Psoas muscle (tissue), 8 donors: ENCODE results near the gene DDX17. TPM values are rescaled to one million over a fixed set of nuclear protein-coding genes. Genes with fewer than 3 reads are reported as not detected.

Experiments used
- ATAC-seq, 4 donors: fragments of 200-7000 bp; cut with Tn5 transposase; one replicate each; pipeline ENCODE4 v1.9.1; 2020; ENCODE audit warnings: moderate library complexity in 3 of 4, mild to moderate bottlenecking in 2 of 4
- DNase-seq, 2 donors: peaks; one replicate each; pipeline ENCODE4 v3.0.0-alpha.2; 2020
- H3K27ac ChIP-seq: fragments of 200-600 bp; one replicate; pipeline ENCODE4 v1.8.0; 2022
- H3K27me3 ChIP-seq, 3 donors: fragments of 200-600 bp in 1 of 3; one replicate each; pipeline versions ENCODE4 v1.6.1 to v1.8.0; 2013 to 2022; ENCODE audit warnings: low read length in 2 of 3, mild to moderate bottlenecking in 2 of 3, moderate library complexity in 1 of 3; ENCODE audit not compliant: insufficient read depth in 3 of 3
- H3K36me3 ChIP-seq, 2 donors: fragments of 200-600 bp in 1 of 2; one replicate each; pipeline versions ENCODE4 v1.6.1 to v1.8.0; 2013 to 2022; ENCODE audit warnings: low read depth in 1 of 2, mild to moderate bottlenecking in 1 of 2, moderate library complexity in 1 of 2; ENCODE audit not compliant: insufficient read depth in 1 of 2
- H3K4me1 ChIP-seq: fragments of 200-600 bp; one replicate; pipeline ENCODE4 v1.8.0; 2022
- H3K4me3 ChIP-seq: fragments of 200-600 bp; one replicate; pipeline ENCODE4 v1.8.0; 2022; ENCODE audit warnings: mild to moderate bottlenecking
- H3K9me3 ChIP-seq: fragments of 200-600 bp; one replicate; pipeline ENCODE4 v1.8.0; 2022
- WGBS, 3 donors: extraction: QIAGEN DNeasy Blood & Tissue Kit; methylation state at CpG; one replicate each; pipeline versions ENCODE4 v1.1.6 to v1.1.7; 2013; 5-methylcytosine and 5-hydroxymethylcytosine counted together
- intact Hi-C, 2 donors: fragments of 100-400 bp; cut with DNase I; formaldehyde crosslinking; loops; one replicate each; pipeline versions ENCODE4 v1.11.0 to v1.14.2; 2022
- polyA plus RNA-seq, 3 donors: library from polyadenylated mRNA; stranded (reverse); fragments of 200-250 nt; gene quantifications; one replicate each; pipeline ENCODE4 v1.2.3, GENCODE V29; 2013
- total RNA-seq, 4 donors: library from RNA; stranded (reverse); fragmentation: NEBNext Ultra II Directional in 2 of 4; extraction: Animal tissue kit (Norgen Biotek cat#: 25700) in 2 of 4; gene quantifications; one replicate each; pipeline versions ENCODE4 v1.2.1 to v1.2.4, GENCODE V29; 2021 to 2023
- TF ChIP-seq, protein P1 (sequence below): fragments of 200-600 bp; IDR thresholded peaks from one replicate; pipeline ENCODE4 v1.8.0; 2022; ENCODE audit warnings: antibody characterized with exemption
- donor health status: healthy with polysubstance abuse.
- donor health status: DM: no; HTN: no; CAD: no; lungs with moderate emphysema.
- donor health status: Bipolar disorder and iron deficiency.
- donor health status: healthy.
- donor health status: DM: yes; HTN: yes; CAD: no.
- donor health status: DM: no; HTN: no; CAD: no.
- donor health status: DM: no; HTN: no; CAD: no.
- donor health status: DM: yes; HTN: yes; CAD: no.

DDX17 gene
- total and polyA plus RNA-seq, 7 donors, result 41.4 to 173 (median 127) TPM

DNA sequence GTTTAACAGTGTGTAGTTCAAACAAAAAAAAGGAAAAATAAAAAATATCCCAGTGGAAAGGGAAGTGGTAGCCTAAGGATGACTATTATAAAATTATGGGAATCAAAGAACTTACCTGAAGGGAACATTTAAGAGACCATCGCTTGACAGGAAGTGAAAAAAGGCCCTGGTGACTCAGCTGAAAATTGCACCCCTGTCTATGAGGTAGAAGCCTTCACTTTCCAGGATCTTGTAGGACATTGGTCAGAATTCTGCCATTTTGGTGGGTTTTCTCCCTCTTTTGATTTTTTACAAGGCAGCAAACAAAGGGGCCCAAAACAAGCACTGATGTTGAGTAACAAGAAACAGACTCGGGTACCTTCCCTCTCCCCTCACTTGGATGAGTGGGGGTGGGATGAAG lies 15.6 kb downstream of the DDX17 start:
- H3K4me1 ChIP-seq, result peaks cover 18% of the 10 kb centered on the region
- intact Hi-C loops, result no loop called here
- H3K27me3 ChIP-seq, result no peaks in the 10 kb centered on the region
- ATAC-seq (no peak), DNase-seq (no peak)
- WGBS, 3 donors, result 65 to 78% (median 70%) methylated on average over 2 of the region's 2 CpGs
- H3K9me3 ChIP-seq, result no peaks in the 10 kb centered on the region
- TF ChIP-seq, protein P1, sequence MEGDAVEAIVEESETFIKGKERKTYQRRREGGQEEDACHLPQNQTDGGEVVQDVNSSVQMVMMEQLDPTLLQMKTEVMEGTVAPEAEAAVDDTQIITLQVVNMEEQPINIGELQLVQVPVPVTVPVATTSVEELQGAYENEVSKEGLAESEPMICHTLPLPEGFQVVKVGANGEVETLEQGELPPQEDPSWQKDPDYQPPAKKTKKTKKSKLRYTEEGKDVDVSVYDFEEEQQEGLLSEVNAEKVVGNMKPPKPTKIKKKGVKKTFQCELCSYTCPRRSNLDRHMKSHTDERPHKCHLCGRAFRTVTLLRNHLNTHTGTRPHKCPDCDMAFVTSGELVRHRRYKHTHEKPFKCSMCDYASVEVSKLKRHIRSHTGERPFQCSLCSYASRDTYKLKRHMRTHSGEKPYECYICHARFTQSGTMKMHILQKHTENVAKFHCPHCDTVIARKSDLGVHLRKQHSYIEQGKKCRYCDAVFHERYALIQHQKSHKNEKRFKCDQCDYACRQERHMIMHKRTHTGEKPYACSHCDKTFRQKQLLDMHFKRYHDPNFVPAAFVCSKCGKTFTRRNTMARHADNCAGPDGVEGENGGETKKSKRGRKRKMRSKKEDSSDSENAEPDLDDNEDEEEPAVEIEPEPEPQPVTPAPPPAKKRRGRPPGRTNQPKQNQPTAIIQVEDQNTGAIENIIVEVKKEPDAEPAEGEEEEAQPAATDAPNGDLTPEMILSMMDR, result no peak
- no peak overlapping the region for H3K4me3 ChIP-seq
- H3K36me3 ChIP-seq, result peaks cover 39 to 100% of the 10 kb centered on the region in 2 donors
- H3K27ac ChIP-seq, result peak overlapping the region; percentile 48

- H3K27ac ChIP-seq, result peak overlapping the region; percentile 48
- ATAC-seq (peak in 1 of 4 donors; percentile 25), DNase-seq (no peak)
- H3K9me3 ChIP-seq, result no peaks in the 10 kb centered on the region
- whole genome bisulfite sequencing, 3 donors, result 77 to 81% (median 81%) methylated on average over 7 of the region's 7 CpGs
- TF ChIP-seq, protein P1, result no peak
- H3K4me3 ChIP-seq, result no peak overlapping the region
- H3K4me1 ChIP-seq, result peaks cover 18% of the 10 kb centered on the region
- H3K36me3 ChIP-seq, result peaks cover 43 to 100% of the 10 kb centered on the region in 2 donors
- intact Hi-C loops, result no loop called here
- H3K27me3 ChIP-seq, result no peaks in the 10 kb centered on the region
Observed at GRCh38 chr22:38489561-38490145, 16.5 kb downstream of the DDX17 start.

DNA sequence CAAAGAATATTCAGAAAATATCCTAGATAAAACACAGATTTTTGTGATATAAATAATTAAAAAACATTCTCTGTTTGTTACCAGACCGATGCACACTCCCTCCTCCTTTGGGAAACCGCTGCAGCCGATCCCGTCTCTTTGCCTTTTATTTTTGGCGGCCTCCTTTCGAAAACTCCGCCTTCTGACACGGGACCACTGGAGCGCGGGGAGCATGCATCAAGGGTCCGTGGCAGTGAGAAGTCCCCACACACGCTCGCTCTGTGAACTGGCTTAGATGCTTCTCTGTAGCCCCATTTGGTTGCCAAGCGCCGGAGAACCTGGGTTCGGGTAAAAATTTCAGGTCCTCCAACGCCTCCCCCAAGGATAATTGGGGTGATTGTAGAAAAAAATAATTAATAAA lies 17.0 kb downstream of the DDX17 start:
- WGBS, 3 donors, result 89 to 92% (median 91%) methylated on average over 17 of the region's 17 CpGs
- Histone ChIP-seq H3K4me1 (peaks cover 18% of the 10 kb centered on the region), H3K27ac (no peak overlapping the region), H3K36me3 (peaks cover 43 to 100% of the 10 kb centered on the region in 2 donors), H3K4me3 (no peak overlapping the region), H3K27me3 (no peaks in the 10 kb centered on the region), H3K9me3 (no peaks in the 10 kb centered on the region)
- DNase-seq, result no peak
- no peak for ATAC-seq
- intact Hi-C loops, result no loop called here
- TF ChIP-seq, protein P1, result no peak

- ATAC-seq, result peak; percentile 2 to 32 (median 9)
- Histone ChIP-seq H3K4me1 (peaks cover 18% of the 10 kb centered on the region), H3K27ac (peak overlapping the region; percentile 3), H3K9me3 (no peaks in the 10 kb centered on the region), H3K27me3 (no peaks in the 10 kb centered on the region), H3K36me3 (peaks cover 37 to 100% of the 10 kb centered on the region in 2 donors), H3K4me3 (no peak overlapping the region)
- intact Hi-C loops, result no loop called here
- TF ChIP-seq, protein P1, result no peak
- DNase-seq, result no peak
- WGBS, 3 donors, result 70 to 79% (median 73%) methylated on average over 6 of the region's 6 CpGs
Observed at GRCh38 chr22:38487946-38488345, 18.2 kb downstream of the DDX17 start.

DNA sequence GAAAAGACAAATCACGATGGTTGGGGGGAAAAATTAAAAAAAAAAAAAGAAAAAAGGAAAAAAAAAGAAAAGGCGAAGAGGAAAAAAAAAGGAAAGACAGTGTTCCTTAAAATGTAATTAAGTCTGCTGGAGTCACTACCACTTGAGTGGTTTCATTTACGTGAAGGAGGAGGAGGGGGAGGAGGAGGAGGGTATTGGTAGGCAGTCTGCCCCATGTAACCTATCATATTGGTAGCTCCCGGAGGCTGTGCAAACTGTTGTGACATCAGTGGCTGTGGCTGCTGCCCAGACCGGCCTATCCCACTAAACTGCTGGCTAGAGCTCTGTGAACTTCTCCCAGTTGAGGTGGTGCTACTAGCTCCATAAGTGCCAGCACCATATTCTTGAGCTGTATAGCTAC lies 20.3 kb downstream of the DDX17 start:
- Histone ChIP-seq H3K36me3 (peaks cover 38 to 100% of the 10 kb centered on the region in 2 donors), H3K9me3 (no peaks in the 10 kb centered on the region), H3K4me3 (no peak overlapping the region), H3K27me3 (no peaks in the 10 kb centered on the region), H3K4me1 (peaks cover 12% of the 10 kb centered on the region), H3K27ac (peak overlapping the region; percentile 5)
- no peak for DNase-seq
- WGBS, 3 donors, result 37 to 48% (median 46%) methylated on average over 5 of the region's 5 CpGs
- intact Hi-C loops, result no loop called here
- TF ChIP-seq, protein P1, result no peak
- peak; percentile 45 to 55 (median 49) for ATAC-seq
